HG02642 (cell line): Measurements from ENCODE around the gene ANAPC2.

Experiments
- ATAC-seq: cut with Tn5 transposase; IDR thresholded peaks from one replicate; pipeline ENCODE4 v1.9.1; 2021; ENCODE audit warnings: mild to moderate bottlenecking; ENCODE audit not compliant: unreplicated experiment, poor library complexity

The ANAPC2 gene

DNA sequence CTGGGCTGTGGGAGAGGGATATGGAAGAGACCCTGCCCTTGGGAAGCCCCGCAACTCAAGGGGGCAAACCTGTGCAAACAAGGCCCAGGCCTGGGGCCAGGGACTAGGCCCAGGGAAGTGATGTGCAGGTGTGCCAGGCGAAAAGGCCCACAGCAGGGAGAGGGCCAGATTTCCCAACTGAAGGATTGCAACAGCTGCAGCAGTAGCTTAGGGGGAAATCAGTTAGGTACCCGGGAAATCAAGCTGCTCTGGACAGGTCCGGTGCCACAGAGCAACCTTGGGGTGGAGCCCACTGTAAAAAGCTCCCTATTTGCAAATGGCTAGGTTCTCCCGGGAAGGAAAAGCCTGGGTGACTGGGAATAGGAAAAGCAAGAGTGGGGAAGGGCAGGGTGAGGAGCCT, 39.0 kb downstream of the ANAPC2 start:
- no peak for ATAC-seq

GRCh38 chr9:137148661-137149060, 39.7 kb downstream of the ANAPC2 start:
- ATAC-seq: no peak

- ATAC-seq: no peak
These were observed 40.1 kb downstream of the ANAPC2 start for GRCh38 chr9:137148242-137148641.

- ATAC-seq: no peak
These were observed 40.6 kb downstream of the ANAPC2 start for GRCh38 chr9:137147793-137148160.

DNA sequence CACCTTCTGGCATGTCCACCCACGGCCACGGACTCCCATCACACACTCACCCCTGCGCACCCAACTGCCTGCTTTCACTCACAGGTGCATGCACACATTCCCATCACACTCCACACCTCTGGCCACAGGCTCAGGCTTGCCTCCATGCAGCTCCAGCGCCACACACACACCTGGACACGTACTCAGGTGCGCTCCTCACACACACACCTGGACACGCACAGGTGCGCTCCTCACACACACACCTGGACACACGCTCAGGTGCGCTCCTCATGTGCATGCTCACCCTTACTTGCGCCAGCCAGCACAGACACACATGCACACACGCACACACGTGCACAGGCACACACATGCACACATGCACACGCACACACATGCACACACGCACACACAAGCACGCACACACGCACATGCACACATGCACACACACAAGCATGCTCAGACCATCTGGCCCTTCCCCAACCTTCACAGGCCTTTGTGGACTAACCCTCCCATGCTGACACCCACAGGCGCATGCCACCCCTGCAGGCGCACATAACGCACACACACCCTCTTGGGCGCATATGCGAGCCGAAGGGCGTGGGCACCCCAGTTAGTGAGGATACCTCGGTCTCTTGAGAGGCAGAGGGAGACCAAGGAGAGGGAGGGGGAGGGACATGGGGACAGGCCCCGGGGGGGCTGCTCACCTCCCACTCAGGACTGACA, 41.1 kb downstream of the ANAPC2 start:
- no peak for ATAC-seq

- ATAC-seq: no peak
These were observed 41.8 kb downstream of the ANAPC2 start for GRCh38 chr9:137146527-137146918.

DNA sequence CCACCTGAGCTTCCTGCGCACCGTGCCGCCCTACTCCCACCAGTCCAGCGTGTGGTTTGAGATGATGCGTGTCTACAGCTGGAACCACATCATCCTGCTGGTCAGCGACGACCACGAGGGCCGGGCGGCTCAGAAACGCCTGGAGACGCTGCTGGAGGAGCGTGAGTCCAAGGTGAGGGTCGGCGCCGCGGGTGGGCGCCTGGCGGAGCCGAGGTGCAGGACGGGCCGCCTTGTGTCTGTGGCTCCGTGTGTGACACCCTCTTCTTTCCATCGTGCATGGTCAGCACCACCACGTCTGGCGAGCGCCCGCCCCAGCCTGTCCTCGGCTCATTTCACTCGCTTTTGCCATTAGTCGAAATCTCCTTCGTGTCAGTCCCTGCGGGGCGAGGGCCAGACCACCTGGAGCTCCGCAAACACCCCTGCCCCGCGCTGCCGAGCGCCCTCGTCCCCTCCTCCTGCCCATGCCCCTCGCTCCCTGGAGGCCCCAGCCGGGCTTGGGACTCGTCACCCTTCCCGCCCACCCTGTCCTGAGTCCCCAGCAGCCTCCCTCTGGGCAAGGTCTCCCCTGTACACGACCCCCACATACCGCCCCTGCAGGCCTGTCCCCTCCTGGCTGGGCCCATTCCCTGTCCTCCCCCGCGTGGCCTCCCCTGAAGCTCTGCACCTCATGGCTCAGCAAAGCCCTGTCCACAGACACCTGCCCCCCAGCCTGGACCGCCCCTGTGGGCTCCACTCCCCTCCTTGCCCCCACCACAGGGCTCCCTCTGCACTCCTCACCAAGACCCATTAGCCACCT, 42.4 kb downstream of the ANAPC2 start:
- no peak for ATAC-seq

DNA sequence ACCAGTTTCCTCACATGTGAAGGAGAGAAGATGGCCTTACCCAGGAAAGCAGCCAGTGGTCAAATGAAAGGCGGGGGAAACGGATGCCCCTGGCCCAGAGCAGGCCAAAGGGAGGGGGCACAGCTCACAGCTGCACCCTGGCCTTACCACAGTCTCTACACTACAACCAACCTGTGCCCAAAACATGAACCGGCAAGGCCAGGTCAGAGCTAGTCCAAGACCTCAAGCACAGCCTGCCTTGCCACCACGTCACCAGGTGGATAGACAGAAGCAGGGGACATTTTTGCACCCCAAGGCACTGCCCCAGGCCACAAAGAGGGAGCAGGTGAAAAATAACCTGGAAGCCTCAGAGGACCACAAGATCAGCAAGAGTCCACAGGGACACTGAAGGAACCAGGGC, 44.9 kb downstream of the ANAPC2 start:
- ATAC-seq: no peak

GRCh38 chr9:137141976-137142936, 46.1 kb downstream of the ANAPC2 start:
- ATAC-seq: no peak

DNA sequence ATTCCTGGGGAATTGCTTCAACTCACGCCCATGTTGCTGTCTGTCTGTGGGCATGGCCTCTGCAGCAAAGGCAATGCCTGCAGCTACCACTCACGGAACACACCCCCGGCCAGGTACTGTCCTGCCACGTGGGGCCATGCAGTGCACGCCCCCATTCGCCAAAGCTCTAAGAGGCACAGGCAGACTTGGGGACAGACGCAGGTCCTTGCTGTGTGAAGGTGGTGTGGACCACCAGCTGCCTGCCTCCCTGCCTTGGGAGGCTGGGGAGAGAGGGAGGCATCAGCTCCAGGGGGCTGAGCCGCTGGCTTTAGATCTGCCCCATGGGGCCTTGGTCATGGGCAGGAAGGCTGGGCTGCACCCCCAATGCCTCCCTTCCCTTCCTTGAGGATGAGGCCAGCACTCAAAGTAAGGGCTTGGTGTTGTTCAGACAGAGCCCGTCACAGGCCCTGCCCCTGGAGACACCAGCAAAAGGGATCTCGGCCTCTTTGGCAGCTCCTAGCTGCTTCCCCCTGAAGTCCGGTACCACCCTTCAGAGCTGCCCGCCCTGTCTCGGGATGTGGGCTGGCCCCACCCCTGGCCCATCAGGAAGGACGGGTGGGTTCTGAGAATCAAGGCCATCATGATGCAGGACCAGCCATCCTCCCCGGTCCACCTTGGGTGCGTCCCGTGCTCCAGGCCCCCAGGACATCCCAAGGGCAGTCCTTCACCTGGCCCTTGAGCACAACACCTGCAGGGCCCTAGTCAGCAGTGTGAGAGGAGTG, 47.1 kb downstream of the ANAPC2 start:
- ATAC-seq: no peak

DNA sequence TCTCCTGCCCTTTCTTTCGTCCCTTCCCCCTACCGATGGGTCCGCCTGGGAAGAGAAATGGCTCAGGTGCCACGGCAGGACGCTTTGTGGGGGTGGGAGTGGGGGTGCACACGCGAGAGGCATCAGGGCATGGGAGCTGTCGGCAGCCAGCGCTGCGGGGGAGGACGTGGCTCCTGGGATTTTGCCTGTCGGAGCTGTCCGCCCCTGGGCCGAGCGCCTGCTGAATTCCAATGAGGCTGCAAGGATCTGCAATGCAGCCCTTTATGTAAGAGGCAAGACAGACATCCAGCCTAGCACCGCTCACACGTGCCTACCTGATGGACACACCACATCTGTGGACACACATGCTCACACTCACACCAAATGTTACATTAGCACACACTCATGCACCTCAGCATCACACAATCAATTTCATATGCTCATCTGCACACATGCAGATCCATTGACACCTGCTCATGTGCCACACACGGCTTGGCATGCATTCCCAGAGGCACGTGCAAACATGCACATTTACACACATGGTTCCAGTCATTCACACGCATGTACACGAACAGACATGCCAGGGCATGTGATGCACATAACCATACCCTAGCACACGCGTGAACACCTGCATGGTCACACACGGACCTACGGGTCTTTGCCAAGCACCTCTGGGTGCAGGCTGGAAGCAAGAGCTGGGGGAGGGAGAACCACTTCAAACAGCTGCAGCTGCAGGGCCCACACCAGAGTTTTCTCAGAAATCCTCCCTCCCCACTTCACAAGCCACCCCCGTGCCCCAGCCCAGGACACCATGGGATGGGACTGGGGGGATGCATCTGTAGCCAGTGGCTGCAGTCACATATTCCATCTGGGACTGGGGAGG, 48.0 kb downstream of the ANAPC2 start:
- ATAC-seq: no peak

DNA sequence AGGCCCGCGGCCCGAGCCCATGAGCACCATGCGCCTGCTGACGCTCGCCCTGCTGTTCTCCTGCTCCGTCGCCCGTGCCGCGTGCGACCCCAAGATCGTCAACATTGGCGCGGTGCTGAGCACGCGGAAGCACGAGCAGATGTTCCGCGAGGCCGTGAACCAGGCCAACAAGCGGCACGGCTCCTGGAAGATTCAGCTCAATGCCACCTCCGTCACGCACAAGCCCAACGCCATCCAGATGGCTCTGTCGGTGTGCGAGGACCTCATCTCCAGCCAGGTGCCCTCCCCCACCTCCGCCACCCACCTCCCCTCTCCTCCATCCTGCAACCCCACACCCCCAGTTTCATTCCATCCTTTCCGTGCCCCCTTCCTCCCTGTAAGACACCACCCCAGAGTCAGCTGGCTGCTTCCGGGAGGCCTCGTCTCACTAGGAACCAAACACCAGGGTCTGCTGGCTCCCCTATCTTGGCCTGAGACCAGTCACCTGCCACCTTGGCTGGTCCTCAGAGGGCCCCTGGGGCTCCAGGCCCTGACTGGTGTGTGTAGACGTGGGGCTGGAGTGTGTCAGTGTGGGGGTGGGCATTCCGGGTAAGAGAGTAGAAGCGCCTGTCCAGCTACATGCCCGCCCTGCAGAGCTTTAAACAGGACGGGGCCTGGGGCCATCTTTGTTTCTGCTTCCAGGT, 48.8 kb downstream of the ANAPC2 start:
- ATAC-seq: no peak

- ATAC-seq: no peak
These were observed 49.5 kb downstream of the ANAPC2 start, which contains the start of gene GRIN1 for GRCh38 chr9:137138722-137139467. Gene GRIN1 (plus strand): TSS chr9:137139154. CDS start chr9:137139487, 333 bp downstream.

GRCh38 chr9:137138058-137138721, 50.2 kb downstream of the ANAPC2 start:
- no peak for ATAC-seq

GRCh38 chr9:137136881-137137607, 51.3 kb downstream of the ANAPC2 start:
- ATAC-seq: no peak

DNA sequence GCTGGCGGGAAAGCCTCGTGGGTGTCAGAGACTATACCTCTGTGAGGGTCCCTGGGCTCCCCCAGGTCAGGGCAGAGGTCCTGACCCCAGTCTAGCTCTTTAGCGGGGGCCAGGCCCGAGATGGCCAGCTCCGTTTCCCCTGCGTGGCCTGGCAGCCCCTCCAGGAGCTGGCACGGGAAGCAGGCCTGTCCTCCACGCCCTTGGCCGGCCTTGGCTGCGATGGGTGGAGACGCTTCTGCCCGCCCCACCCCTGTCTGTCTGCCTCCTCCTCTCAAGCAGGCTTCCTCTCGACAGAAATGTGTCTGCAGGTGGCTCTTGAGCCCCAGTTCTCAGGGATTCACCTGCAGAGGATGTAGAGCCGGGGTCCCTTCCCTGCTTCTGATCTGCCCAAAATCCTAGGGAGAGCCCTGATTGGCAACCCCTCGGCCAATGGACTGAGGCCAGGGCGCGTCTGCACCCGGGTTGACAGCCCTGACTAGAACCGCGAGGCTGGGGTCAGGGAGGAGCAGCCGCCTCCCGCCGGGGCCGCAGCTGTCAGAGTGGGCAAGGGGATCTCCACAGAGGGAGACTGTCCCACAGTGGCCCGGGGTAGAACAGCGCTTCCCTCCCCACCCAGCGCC, 52.0 kb downstream of the ANAPC2 start:
- no peak for ATAC-seq
